ENCODE results near the gene PTCH1.

Gene PTCH1

GRCh38 chr9:95419444-95419843, 97.3 kb downstream of the PTCH1 start:
- no peak overlapping the region for H3K4me2 ChIP-seq (ENCODE audit: low read depth, low read length)
- peak overlapping the region; percentile 12; the same call in 1 of the 2 replicates for H3K27ac ChIP-seq (ENCODE audit: low read length)
- H3F3A ChIP-seq (ENCODE audit: insufficient read depth, low read length): no peaks in the 10 kb centered on the region
- no peak for DNase-seq
- peaks cover 3% of the 10 kb centered on the region; the same call in 1 of the 2 replicates for H3K4me1 ChIP-seq (ENCODE audit: low read length)
- H3K79me2 ChIP-seq (ENCODE audit: low read length): 0 out of 2 replicates have a peak, but pooled peaks cover 6% of the 10 kb centered on the region
- peaks cover 17% of the 10 kb centered on the region for H3K36me3 ChIP-seq (replicated peaks; ENCODE audit: insufficient read depth, low read length)
- 0 out of 2 replicates have a peak, but pooled peaks cover 2% of the 10 kb centered on the region for H3K9me3 ChIP-seq (replicated peaks; ENCODE audit: insufficient read depth, low read length)
- H2AFZ ChIP-seq (ENCODE audit: low read length): no peak overlapping the region
- no peak for TF ChIP-seq EZH2 (optimal IDR thresholded peaks at IDR 0.05; ENCODE audit: low read depth, low read length)
- TF ChIP-seq, protein P1, sequence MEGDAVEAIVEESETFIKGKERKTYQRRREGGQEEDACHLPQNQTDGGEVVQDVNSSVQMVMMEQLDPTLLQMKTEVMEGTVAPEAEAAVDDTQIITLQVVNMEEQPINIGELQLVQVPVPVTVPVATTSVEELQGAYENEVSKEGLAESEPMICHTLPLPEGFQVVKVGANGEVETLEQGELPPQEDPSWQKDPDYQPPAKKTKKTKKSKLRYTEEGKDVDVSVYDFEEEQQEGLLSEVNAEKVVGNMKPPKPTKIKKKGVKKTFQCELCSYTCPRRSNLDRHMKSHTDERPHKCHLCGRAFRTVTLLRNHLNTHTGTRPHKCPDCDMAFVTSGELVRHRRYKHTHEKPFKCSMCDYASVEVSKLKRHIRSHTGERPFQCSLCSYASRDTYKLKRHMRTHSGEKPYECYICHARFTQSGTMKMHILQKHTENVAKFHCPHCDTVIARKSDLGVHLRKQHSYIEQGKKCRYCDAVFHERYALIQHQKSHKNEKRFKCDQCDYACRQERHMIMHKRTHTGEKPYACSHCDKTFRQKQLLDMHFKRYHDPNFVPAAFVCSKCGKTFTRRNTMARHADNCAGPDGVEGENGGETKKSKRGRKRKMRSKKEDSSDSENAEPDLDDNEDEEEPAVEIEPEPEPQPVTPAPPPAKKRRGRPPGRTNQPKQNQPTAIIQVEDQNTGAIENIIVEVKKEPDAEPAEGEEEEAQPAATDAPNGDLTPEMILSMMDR (IDR thresholded peaks at IDR 0.05; ENCODE audit: low read length): no peak
- TF ChIP-seq EZH2phosphoT487 (IDR thresholded peaks at IDR 0.05; ENCODE audit: low read length): no peak
- H3K4me3 ChIP-seq (ENCODE audit: low read length): no peak overlapping the region
- H4K20me1 ChIP-seq (ENCODE audit: insufficient read depth, low read length): no peaks in the 10 kb centered on the region
- no peaks in the 10 kb centered on the region for H3K27me3 ChIP-seq (replicated peaks; ENCODE audit: insufficient read depth, low read length)
- H3K9ac ChIP-seq (ENCODE audit: low read length): no peak overlapping the region
- H3K9me2 ChIP-seq (replicated peaks; ENCODE audit: insufficient read depth, low read length): no peaks in the 10 kb centered on the region

- no peak for DNase-seq
- Histone ChIP-seq H3K9ac (ENCODE audit: low read length) (no peak overlapping the region), H3K27ac (ENCODE audit: low read length) (no peak overlapping the region), H3K4me1 (ENCODE audit: low read length) (no peaks in the 10 kb centered on the region), H3K4me3 (ENCODE audit: low read length) (no peak overlapping the region), H2AFZ (ENCODE audit: low read length) (no peak overlapping the region), H3K4me2 (ENCODE audit: low read depth, low read length) (no peak overlapping the region), H3K36me3 (replicated peaks; ENCODE audit: insufficient read depth, low read length) (no peaks in the 10 kb centered on the region), H3K9me3 (replicated peaks; ENCODE audit: insufficient read depth, low read length) (no peaks in the 10 kb centered on the region), H3K79me2 (ENCODE audit: low read length) (no peaks in the 10 kb centered on the region), H4K20me1 (ENCODE audit: insufficient read depth, low read length) (no peaks in the 10 kb centered on the region), H3K27me3 (replicated peaks; ENCODE audit: insufficient read depth, low read length) (no peaks in the 10 kb centered on the region), H3K9me2 (replicated peaks; ENCODE audit: insufficient read depth, low read length) (no peaks in the 10 kb centered on the region), H3F3A (ENCODE audit: insufficient read depth, low read length) (no peaks in the 10 kb centered on the region)
- no peak for TF ChIP-seq EZH2phosphoT487 (IDR thresholded peaks at IDR 0.05; ENCODE audit: low read length)
- no peak for TF ChIP-seq EZH2 (optimal IDR thresholded peaks at IDR 0.05; ENCODE audit: low read depth, low read length)
- TF ChIP-seq, protein P1 (IDR thresholded peaks at IDR 0.05; ENCODE audit: low read length): no peak
These were observed 101.6 kb downstream of the PTCH1 start for GRCh38 chr9:95415158-95415557.

GRCh38 chr9:95413793-95414192, 103.0 kb downstream of the PTCH1 start:
- Histone ChIP-seq H3F3A (ENCODE audit: insufficient read depth, low read length) (no peaks in the 10 kb centered on the region), H3K9me3 (replicated peaks; ENCODE audit: insufficient read depth, low read length) (no peaks in the 10 kb centered on the region), H3K4me1 (ENCODE audit: low read length) (no peaks in the 10 kb centered on the region), H3K36me3 (replicated peaks; ENCODE audit: insufficient read depth, low read length) (no peaks in the 10 kb centered on the region), H3K27ac (ENCODE audit: low read length) (no peak overlapping the region), H2AFZ (ENCODE audit: low read length) (no peak overlapping the region), H3K9me2 (replicated peaks; ENCODE audit: insufficient read depth, low read length) (no peaks in the 10 kb centered on the region), H3K4me3 (ENCODE audit: low read length) (no peak overlapping the region), H3K9ac (ENCODE audit: low read length) (no peak overlapping the region), H3K27me3 (replicated peaks; ENCODE audit: insufficient read depth, low read length) (no peaks in the 10 kb centered on the region), H4K20me1 (ENCODE audit: insufficient read depth, low read length) (no peaks in the 10 kb centered on the region), H3K79me2 (ENCODE audit: low read length) (no peaks in the 10 kb centered on the region), H3K4me2 (ENCODE audit: low read depth, low read length) (no peak overlapping the region)
- DNase-seq: no peak
- TF ChIP-seq, protein P1 (IDR thresholded peaks at IDR 0.05; ENCODE audit: low read length): no peak
- TF ChIP-seq EZH2 (optimal IDR thresholded peaks at IDR 0.05; ENCODE audit: low read depth, low read length) (no peak), EZH2phosphoT487 (IDR thresholded peaks at IDR 0.05; ENCODE audit: low read length) (no peak)
